Skeletal muscle tissue (tissue), 4 donors: ENCODE measurements around the gene AKAP13. TPM values are rescaled to one million over a fixed set of nuclear protein-coding genes. Genes with fewer than 3 reads are reported as not detected.
"Not testable (repeated sequence)": the region's sequence is repeated elsewhere in the genome, so short reads cannot be mapped to it uniquely, and the experiment has no call there.

Experiments
- H3K27ac ChIP-seq: one replicate; pipeline ENCODE4 v1.7.0; 2013; ENCODE audit warnings: mild to moderate bottlenecking, low read depth, low read length, inconsistent platforms
- H3K27me3 ChIP-seq, 3 donors: one replicate each; pipeline ENCODE4 v1.7.0; 2013; ENCODE audit warnings: low read length in 3 of 3; ENCODE audit not compliant: control insufficient read depth in 3 of 3, insufficient read depth in 3 of 3
- H3K36me3 ChIP-seq, 3 donors: one replicate each; pipeline ENCODE4 v1.7.0; 2013; ENCODE audit warnings: low read length in 3 of 3; ENCODE audit not compliant: control insufficient read depth in 3 of 3, insufficient read depth in 3 of 3
- H3K4me1 ChIP-seq, 3 donors: one replicate each; pipeline ENCODE4 v1.7.0; 2013; ENCODE audit warnings: low read length in 3 of 3, mild to moderate bottlenecking in 3 of 3; ENCODE audit not compliant: control insufficient read depth in 3 of 3, insufficient read depth in 3 of 3
- H3K4me3 ChIP-seq, 3 donors: one replicate each; pipeline ENCODE4 v1.7.0; 2013; ENCODE audit warnings: low read length in 3 of 3
- H3K9ac ChIP-seq, 3 donors: one replicate each; pipeline ENCODE4 v1.7.0; 2013; ENCODE audit warnings: low read length in 3 of 3, mild to moderate bottlenecking in 3 of 3, moderate library complexity in 2 of 3, low read depth in 1 of 3
- H3K9me3 ChIP-seq, 3 donors: one replicate each; pipeline ENCODE4 v1.7.0; 2013; ENCODE audit warnings: low read length in 3 of 3; ENCODE audit not compliant: control insufficient read depth in 3 of 3
- total RNA-seq: library from RNA; depleted of rRNA; stranded (reverse); fragments of >200 nt; gene quantifications from one replicate; pipeline ENCODE4 v1.2.3, GENCODE V29; 2014
- donor health status: Osteomylitis.

AKAP13 gene
- total RNA-seq, 1 donor from 2014 or later: 129 TPM

- H3K4me3 ChIP-seq: no peak overlapping the region
- H3K36me3 ChIP-seq: no peaks in the 10 kb centered on the region
- H3K4me1 ChIP-seq: peaks cover 9 to 15% (median 9%) of the 10 kb centered on the region in 3 donors
- no peak overlapping the region for H3K9ac ChIP-seq
- no peaks in the 10 kb centered on the region for H3K27me3 ChIP-seq
- no peak overlapping the region for H3K27ac ChIP-seq
- H3K9me3 ChIP-seq: no peaks in the 10 kb centered on the region
These were observed 39.6 kb upstream of the AKAP13 start for GRCh38 chr15:85340852-85341251.

- not testable (repeated sequence) for H3K27me3 ChIP-seq, H3K27ac ChIP-seq, H3K4me1 ChIP-seq
These were observed 38.2 kb upstream of the AKAP13 start for GRCh38 chr15:85342163-85342562.

GRCh38 chr15:85343443-85343842 is 37.0 kb upstream of the AKAP13 start:
- H3K9ac ChIP-seq, H3K27ac ChIP-seq: not testable (repeated sequence)

More at GRCh38 chr15:85342163-85342562, 38.2 kb upstream of the AKAP13 start:
- H3K4me3 ChIP-seq, H3K9ac ChIP-seq, H3K9me3 ChIP-seq, H3K36me3 ChIP-seq: not testable (repeated sequence)

GRCh38 chr15:85344241-85344640 is 36.2 kb upstream of the AKAP13 start:
- not testable (repeated sequence) for H3K9me3 ChIP-seq, H3K36me3 ChIP-seq, H3K27ac ChIP-seq, H3K9ac ChIP-seq, H3K4me3 ChIP-seq, H3K4me1 ChIP-seq, H3K27me3 ChIP-seq

More at GRCh38 chr15:85343443-85343842, 37.0 kb upstream of the AKAP13 start:
- not testable (repeated sequence) for H3K4me3 ChIP-seq, H3K36me3 ChIP-seq, H3K9me3 ChIP-seq, H3K27me3 ChIP-seq, H3K4me1 ChIP-seq

GRCh38 chr15:85344653-85345114 is 35.7 kb upstream of the AKAP13 start:
- not testable (repeated sequence) for H3K27me3 ChIP-seq, H3K4me3 ChIP-seq, H3K9me3 ChIP-seq, H3K9ac ChIP-seq, H3K27ac ChIP-seq, H3K36me3 ChIP-seq, H3K4me1 ChIP-seq

GRCh38 chr15:85345196-85345918 is 35.0 kb upstream of the AKAP13 start:
- not testable (repeated sequence) for H3K9ac ChIP-seq, H3K4me1 ChIP-seq, H3K27me3 ChIP-seq, H3K4me3 ChIP-seq, H3K27ac ChIP-seq, H3K36me3 ChIP-seq, H3K9me3 ChIP-seq

GRCh38 chr15:85346462-85347084 is 33.8 kb upstream of the AKAP13 start:
- H3K4me3 ChIP-seq, H3K9ac ChIP-seq, H3K9me3 ChIP-seq, H3K4me1 ChIP-seq, H3K27ac ChIP-seq, H3K36me3 ChIP-seq, H3K27me3 ChIP-seq: not testable (repeated sequence)

GRCh38 chr15:85347264-85348047 is 32.9 kb upstream of the AKAP13 start:
- not testable (repeated sequence) for H3K9ac ChIP-seq, H3K36me3 ChIP-seq, H3K27me3 ChIP-seq, H3K4me1 ChIP-seq, H3K27ac ChIP-seq, H3K9me3 ChIP-seq, H3K4me3 ChIP-seq

- H3K27ac ChIP-seq, H3K9ac ChIP-seq, H3K4me3 ChIP-seq, H3K27me3 ChIP-seq, H3K9me3 ChIP-seq, H3K36me3 ChIP-seq, H3K4me1 ChIP-seq: not testable (repeated sequence)
These were observed 32.2 kb upstream of the AKAP13 start for GRCh38 chr15:85348048-85348766.
